ENCODE data around the gene GABARAPL2.
"Not testable (repeated sequence)": the region's sequence is repeated elsewhere in the genome, so short reads cannot be mapped to it uniquely, and the experiment has no call there.

The GABARAPL2 gene

DNA sequence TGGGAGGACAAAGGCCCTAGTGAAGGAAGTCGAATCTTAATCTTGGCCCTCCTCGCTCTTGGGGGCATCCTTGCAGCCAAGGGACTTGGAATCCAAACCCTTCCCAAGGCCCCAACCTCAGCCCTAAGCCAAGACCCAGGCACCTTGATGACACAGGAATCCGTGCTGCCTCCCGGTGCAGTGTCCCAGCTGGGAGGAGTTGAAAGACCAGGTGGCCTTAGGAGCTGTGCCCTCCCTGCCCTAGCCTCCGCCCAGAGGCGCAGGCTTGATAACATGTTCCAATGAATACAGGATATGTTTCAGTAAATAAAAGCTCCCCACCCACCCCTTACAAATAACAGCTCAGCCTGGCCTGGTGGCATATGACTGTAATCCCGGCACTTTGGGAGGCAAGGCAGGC, 30.3 kb upstream of the GABARAPL2 start, which contains the start of gene CHST5:
CHST5 (minus strand) TSS at position 208 of the 400 bp plus-strand sequence. CDS start 5,724 bp downstream, outside the sequence.
- H3K36me3 ChIP-seq (replicated peaks) = no peaks in the 10 kb centered on the region
- in situ Hi-C loops (cut with HindIII; ENCODE audit: low pct_ligation_motif_present, low sequenced_read_pairs) = no loop called here
- H3K4me3 ChIP-seq (ENCODE audit: low read depth, low read length) = no peak within 1 kb of the TSS
- H3K27me3 ChIP-seq (replicated peaks) = peaks cover 1% of the 10 kb centered on the region
- H3K27ac ChIP-seq = no peak within 1 kb of the TSS
- TF ChIP-seq, protein P1, sequence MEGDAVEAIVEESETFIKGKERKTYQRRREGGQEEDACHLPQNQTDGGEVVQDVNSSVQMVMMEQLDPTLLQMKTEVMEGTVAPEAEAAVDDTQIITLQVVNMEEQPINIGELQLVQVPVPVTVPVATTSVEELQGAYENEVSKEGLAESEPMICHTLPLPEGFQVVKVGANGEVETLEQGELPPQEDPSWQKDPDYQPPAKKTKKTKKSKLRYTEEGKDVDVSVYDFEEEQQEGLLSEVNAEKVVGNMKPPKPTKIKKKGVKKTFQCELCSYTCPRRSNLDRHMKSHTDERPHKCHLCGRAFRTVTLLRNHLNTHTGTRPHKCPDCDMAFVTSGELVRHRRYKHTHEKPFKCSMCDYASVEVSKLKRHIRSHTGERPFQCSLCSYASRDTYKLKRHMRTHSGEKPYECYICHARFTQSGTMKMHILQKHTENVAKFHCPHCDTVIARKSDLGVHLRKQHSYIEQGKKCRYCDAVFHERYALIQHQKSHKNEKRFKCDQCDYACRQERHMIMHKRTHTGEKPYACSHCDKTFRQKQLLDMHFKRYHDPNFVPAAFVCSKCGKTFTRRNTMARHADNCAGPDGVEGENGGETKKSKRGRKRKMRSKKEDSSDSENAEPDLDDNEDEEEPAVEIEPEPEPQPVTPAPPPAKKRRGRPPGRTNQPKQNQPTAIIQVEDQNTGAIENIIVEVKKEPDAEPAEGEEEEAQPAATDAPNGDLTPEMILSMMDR (IDR thresholded peaks at IDR 0.05; ENCODE audit: low read depth, low read length, missing control alignments) = no peak
- DNase-seq = no peak

DNA sequence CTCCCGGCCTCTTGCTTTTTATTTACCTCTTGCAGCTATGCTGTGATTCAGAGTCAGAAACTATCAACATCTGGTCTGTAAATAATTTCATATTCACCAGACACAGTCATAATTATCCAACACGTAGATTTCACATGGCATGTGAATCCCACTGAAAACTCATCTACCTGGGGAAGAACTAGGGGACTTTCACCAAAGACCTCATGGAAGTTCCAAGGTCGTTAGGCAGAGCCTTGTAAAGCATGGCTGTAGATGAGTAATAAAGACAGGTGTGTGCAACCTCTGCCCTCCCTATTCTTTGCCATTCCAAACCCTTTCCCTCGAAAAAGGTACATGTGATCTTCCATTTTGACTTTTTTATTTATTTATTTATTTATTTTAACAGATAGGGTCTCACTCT, 28.4 kb upstream of the GABARAPL2 start:
- TF ChIP-seq, protein P1 (IDR thresholded peaks at IDR 0.05; ENCODE audit: low read depth, low read length, missing control alignments) = no peak
- Histone ChIP-seq H3K36me3 (replicated peaks) (no peaks in the 10 kb centered on the region), H3K4me3 (ENCODE audit: low read depth, low read length) (no peak overlapping the region), H3K27me3 (replicated peaks) (peaks cover 1% of the 10 kb centered on the region), H3K27ac (no peak overlapping the region)
- no peak for DNase-seq
- in situ Hi-C loops (cut with HindIII; ENCODE audit: low pct_ligation_motif_present, low sequenced_read_pairs) = no loop called here

DNA sequence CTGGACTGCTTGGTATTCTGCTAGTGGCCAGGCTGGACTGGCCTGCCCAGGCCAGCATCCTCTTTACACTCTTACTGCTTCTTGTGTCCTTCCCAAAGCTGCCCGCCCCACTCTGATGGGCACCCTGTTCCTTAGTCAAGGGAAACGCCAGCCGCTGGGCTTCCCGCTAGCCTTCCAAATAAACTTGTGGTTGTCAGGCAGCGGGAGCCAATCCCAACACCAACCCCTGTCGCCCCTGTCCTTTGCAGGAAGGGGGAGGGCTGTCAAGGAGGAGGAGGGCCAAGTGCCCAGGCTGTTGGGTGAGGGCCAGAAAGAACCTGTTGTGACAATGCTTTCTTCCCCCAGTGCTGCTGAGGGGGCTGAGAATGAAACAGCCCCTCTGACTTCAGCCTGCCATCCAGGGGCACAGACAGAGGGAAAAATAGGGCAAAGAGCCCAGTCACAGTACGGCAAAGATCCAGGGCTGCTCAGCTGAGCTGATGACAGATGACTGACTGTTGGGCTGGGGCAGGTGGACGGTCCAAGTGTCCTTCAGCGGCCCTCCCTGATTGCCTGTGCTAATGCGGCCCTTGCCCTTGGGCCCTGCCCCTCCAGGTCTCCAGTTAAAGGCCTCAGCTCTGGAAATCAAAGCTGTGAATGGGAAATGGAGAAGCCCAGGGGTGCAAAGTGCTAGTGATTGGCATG, 27.2 kb upstream of the GABARAPL2 start:
- DNase-seq; H3K4me3 ChIP-seq (ENCODE audit: low read depth, low read length); H3K27me3 ChIP-seq (replicated peaks); H3K27ac ChIP-seq; in situ Hi-C loops (cut with HindIII; ENCODE audit: low pct_ligation_motif_present, low sequenced_read_pairs); H3K36me3 ChIP-seq (replicated peaks): not testable (repeated sequence)

DNA sequence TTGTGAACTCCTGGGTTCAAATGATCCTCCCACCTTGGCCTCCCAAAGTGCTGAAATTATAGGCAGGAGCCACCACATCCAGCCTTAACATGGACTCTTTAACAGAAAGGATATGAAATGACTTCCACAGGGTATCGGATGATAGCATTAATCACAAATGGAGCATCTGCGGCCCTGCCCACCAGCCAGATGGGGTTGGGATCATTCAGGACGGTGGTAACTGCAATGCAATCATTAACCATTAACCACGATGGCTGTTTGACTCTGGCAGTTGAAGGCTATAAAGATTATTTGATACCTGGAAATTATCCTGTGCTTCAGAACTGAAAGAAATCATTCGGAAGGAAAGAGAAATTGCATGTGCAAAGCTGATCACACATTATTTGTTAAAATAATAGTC, 24.9 kb upstream of the GABARAPL2 start:
- H3K4me3 ChIP-seq (ENCODE audit: low read depth, low read length) = no peak overlapping the region
- no peaks in the 10 kb centered on the region for H3K27me3 ChIP-seq (replicated peaks)
- in situ Hi-C loops (cut with HindIII; ENCODE audit: low pct_ligation_motif_present, low sequenced_read_pairs) = no loop called here
- H3K36me3 ChIP-seq (replicated peaks) = no peaks in the 10 kb centered on the region
- no peak for DNase-seq
- no peak overlapping the region for H3K27ac ChIP-seq
- TF ChIP-seq, protein P1 (IDR thresholded peaks at IDR 0.05; ENCODE audit: low read depth, low read length, missing control alignments) = no peak

DNA sequence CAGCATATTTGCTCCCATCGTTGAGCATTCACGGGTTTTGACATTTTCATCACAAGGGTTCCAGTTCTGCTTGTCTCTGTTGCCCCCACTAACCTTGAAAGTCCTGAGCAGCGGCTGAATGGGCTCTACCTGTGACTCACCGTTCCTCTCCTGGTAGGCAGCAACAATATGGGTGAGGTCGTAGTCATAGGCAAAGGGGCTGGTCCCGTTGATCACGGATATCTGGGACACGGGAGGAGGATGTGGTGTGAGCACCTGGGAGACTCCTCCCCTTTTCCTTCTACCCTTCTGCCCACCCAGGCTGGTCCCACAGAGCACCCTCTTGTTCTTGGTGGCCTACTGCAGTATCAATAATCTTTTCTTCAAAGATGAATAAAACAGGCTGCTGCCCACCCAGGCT, 23.7 kb upstream of the GABARAPL2 start:
- H3K4me3 ChIP-seq (ENCODE audit: low read depth, low read length); H3K27me3 ChIP-seq (replicated peaks); in situ Hi-C loops (cut with HindIII; ENCODE audit: low pct_ligation_motif_present, low sequenced_read_pairs); H3K36me3 ChIP-seq (replicated peaks); H3K27ac ChIP-seq; DNase-seq: not testable (repeated sequence)

DNA sequence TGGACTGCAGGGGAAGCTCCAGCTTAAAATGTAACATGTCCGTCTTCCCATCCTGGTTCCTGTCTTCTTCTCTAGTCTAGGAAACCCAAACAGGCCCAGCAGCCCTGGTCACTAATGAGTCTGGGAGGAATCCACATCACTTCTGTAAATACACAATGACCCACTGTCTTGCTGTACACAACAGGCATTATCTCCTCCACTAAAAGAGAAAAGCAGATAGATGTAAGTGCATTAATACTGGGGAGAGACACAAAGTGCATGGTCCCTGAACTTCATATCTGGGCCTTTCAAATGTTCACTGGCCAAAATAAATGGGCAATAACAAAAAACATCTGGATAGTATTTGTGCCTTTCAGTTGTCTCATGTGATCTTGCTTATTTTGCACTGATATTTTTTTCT, 20.3 kb upstream of the GABARAPL2 start:
- DNase-seq; H3K4me3 ChIP-seq (ENCODE audit: low read depth, low read length); in situ Hi-C loops (cut with HindIII; ENCODE audit: low pct_ligation_motif_present, low sequenced_read_pairs); H3K27me3 ChIP-seq (replicated peaks); H3K27ac ChIP-seq; H3K36me3 ChIP-seq (replicated peaks): not testable (repeated sequence)

DNA sequence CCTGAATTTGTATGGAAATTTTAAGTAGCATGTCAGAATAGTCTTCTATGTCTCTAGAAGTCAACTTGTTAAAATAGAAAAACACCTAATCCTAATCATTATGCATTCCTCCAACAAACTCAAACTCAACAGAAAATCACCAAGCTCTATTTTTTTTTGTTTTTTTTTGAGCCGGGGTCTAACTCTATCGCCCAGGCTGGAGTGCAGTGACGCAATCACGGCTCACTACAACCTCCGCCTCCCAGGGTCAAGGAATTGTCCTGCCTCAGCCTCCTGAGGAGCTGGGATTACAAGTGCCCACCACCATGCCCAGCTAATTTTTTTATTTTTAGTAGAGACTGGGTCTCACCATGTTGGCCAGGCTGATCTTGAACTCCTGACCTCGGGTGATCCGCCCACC, 19.9 kb upstream of the GABARAPL2 start:
- in situ Hi-C loops (cut with HindIII; ENCODE audit: low pct_ligation_motif_present, low sequenced_read_pairs) = no loop called here
- H3K36me3 ChIP-seq (replicated peaks) = no peaks in the 10 kb centered on the region
- DNase-seq = no peak
- no peak overlapping the region for H3K4me3 ChIP-seq (ENCODE audit: low read depth, low read length)
- no peak overlapping the region for H3K27ac ChIP-seq
- no peaks in the 10 kb centered on the region for H3K27me3 ChIP-seq (replicated peaks)
- TF ChIP-seq, protein P1 (IDR thresholded peaks at IDR 0.05; ENCODE audit: low read depth, low read length, missing control alignments) = no peak

DNA sequence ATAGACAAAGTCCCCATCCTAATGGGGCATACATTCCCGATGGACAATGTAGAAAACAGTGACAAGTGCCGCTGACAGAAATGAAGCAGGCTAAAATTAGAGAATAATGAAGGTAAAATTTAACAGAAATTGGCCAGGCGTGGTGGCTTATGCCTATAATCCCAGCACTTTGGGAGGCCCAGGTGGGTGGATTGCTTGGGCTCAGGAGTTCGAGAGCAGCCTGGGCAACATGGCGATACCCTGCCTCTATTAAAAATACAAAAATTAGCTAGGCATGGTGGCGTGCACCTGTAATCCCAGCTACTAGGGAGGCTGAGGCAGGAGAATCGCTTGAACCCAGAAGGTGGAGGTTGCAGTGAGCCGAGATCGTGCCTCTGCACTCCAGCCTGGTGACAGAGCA, 17.7 kb upstream of the GABARAPL2 start:
- H3K4me3 ChIP-seq (ENCODE audit: low read depth, low read length); H3K36me3 ChIP-seq (replicated peaks); H3K27ac ChIP-seq; in situ Hi-C loops (cut with HindIII; ENCODE audit: low pct_ligation_motif_present, low sequenced_read_pairs); DNase-seq; H3K27me3 ChIP-seq (replicated peaks): not testable (repeated sequence)

Data from brain microvascular endothelial cell (primary cell).